Measurements from ENCODE around the gene RAB23. TPM values are rescaled to one million over a fixed set of nuclear protein-coding genes. Genes with fewer than 3 reads are reported as not detected.

The RAB23 gene
- total RNA-seq, 3 donors from 2014 or later: 1.5 to 2.2 (median 2.0) TPM

GRCh38 chr6:57217270-57217669 lies 4.8 kb downstream of the RAB23 start:
- peaks cover 18% of the 10 kb centered on the region for H3K4me1 Mint-ChIP-seq (ENCODE audit: low read depth)
- ATAC-seq: no peak
- H3K4me3 Mint-ChIP-seq: no peak overlapping the region
- H3K36me3 Mint-ChIP-seq (ENCODE audit: insufficient read depth): no peaks in the 10 kb centered on the region
- DNase-seq: no peak
- H3K9me3 Mint-ChIP-seq: peaks cover 6% of the 10 kb centered on the region
- peaks cover 8% of the 10 kb centered on the region for H3K27me3 Mint-ChIP-seq (ENCODE audit: low read depth)

GRCh38 chr6:57216235-57217101 lies 5.6 kb downstream of the RAB23 start:
- no peak overlapping the region for H3K4me3 Mint-ChIP-seq
- peaks cover 6% of the 10 kb centered on the region for H3K9me3 Mint-ChIP-seq
- peaks cover 5% of the 10 kb centered on the region for H3K27me3 Mint-ChIP-seq (ENCODE audit: low read depth)
- H3K36me3 Mint-ChIP-seq (ENCODE audit: insufficient read depth): no peaks in the 10 kb centered on the region
- ATAC-seq: no peak
- H3K4me1 Mint-ChIP-seq (ENCODE audit: low read depth): peaks cover 18% of the 10 kb centered on the region
- DNase-seq: no peak

GRCh38 chr6:57215260-57215659 lies 6.8 kb downstream of the RAB23 start:
- Mint-ChIP-seq H3K9me3 (peaks cover 6% of the 10 kb centered on the region), H3K27me3 (ENCODE audit: low read depth) (peaks cover 2% of the 10 kb centered on the region), H3K4me3 (no peak overlapping the region), H3K4me1 (ENCODE audit: low read depth) (peaks cover 16% of the 10 kb centered on the region), H3K36me3 (ENCODE audit: insufficient read depth) (no peaks in the 10 kb centered on the region)
- DNase-seq (no peak), ATAC-seq (no peak)

- peaks cover 3% of the 10 kb centered on the region for H3K9me3 Mint-ChIP-seq
- no peaks in the 10 kb centered on the region for H3K36me3 Mint-ChIP-seq (ENCODE audit: insufficient read depth)
- H3K4me3 Mint-ChIP-seq: no peak overlapping the region
- no peak for ATAC-seq
- DNase-seq: no peak
- no peaks in the 10 kb centered on the region for H3K27me3 Mint-ChIP-seq (ENCODE audit: low read depth)
- peaks cover 15% of the 10 kb centered on the region for H3K4me1 Mint-ChIP-seq (ENCODE audit: low read depth)
These were observed 12.0 kb downstream of the RAB23 start for GRCh38 chr6:57210060-57210459.

- DNase-seq (no peak), ATAC-seq (no peak)
- H3K9me3 Mint-ChIP-seq: no peaks in the 10 kb centered on the region
- no peak overlapping the region for H3K4me3 Mint-ChIP-seq
- no peaks in the 10 kb centered on the region for H3K36me3 Mint-ChIP-seq (ENCODE audit: insufficient read depth)
- peaks cover 5% of the 10 kb centered on the region for H3K4me1 Mint-ChIP-seq (ENCODE audit: low read depth)
- H3K27me3 Mint-ChIP-seq (ENCODE audit: low read depth): no peaks in the 10 kb centered on the region
These were observed 13.1 kb downstream of the RAB23 start for GRCh38 chr6:57209030-57209429.

- no peaks in the 10 kb centered on the region for H3K4me1 Mint-ChIP-seq (ENCODE audit: low read depth)
- H3K27me3 Mint-ChIP-seq (ENCODE audit: low read depth): no peaks in the 10 kb centered on the region
- DNase-seq (no peak), ATAC-seq (peak; percentile 62 to 71)
- no peaks in the 10 kb centered on the region for H3K9me3 Mint-ChIP-seq
- H3K4me3 Mint-ChIP-seq: no peak overlapping the region
- no peaks in the 10 kb centered on the region for H3K36me3 Mint-ChIP-seq (ENCODE audit: insufficient read depth)
These were observed 14.2 kb downstream of the RAB23 start for GRCh38 chr6:57207872-57208271.

GRCh38 chr6:57207141-57207540 lies 15.0 kb downstream of the RAB23 start:
- Mint-ChIP-seq H3K4me3 (no peak overlapping the region), H3K9me3 (no peaks in the 10 kb centered on the region), H3K4me1 (ENCODE audit: low read depth) (no peaks in the 10 kb centered on the region), H3K27me3 (ENCODE audit: low read depth) (no peaks in the 10 kb centered on the region), H3K36me3 (ENCODE audit: insufficient read depth) (no peaks in the 10 kb centered on the region)
- ATAC-seq: peak; percentile 46
- no peak for DNase-seq

GRCh38 chr6:57205550-57206328 lies 16.4 kb downstream of the RAB23 start:
- H3K27me3 Mint-ChIP-seq (ENCODE audit: low read depth): no peaks in the 10 kb centered on the region
- no peaks in the 10 kb centered on the region for H3K4me1 Mint-ChIP-seq (ENCODE audit: low read depth)
- H3K36me3 Mint-ChIP-seq (ENCODE audit: insufficient read depth): no peaks in the 10 kb centered on the region
- H3K9me3 Mint-ChIP-seq: no peaks in the 10 kb centered on the region
- H3K4me3 Mint-ChIP-seq: no peak overlapping the region
- ATAC-seq (no peak), DNase-seq (no peak)

- no peak for DNase-seq
- Mint-ChIP-seq H3K36me3 (ENCODE audit: insufficient read depth) (no peaks in the 10 kb centered on the region), H3K4me1 (ENCODE audit: low read depth) (no peaks in the 10 kb centered on the region), H3K4me3 (no peak overlapping the region), H3K27me3 (ENCODE audit: low read depth) (no peaks in the 10 kb centered on the region), H3K9me3 (no peaks in the 10 kb centered on the region)
- no peak for ATAC-seq
These were observed 20.4 kb downstream of the RAB23 start for GRCh38 chr6:57201718-57202117.

- Mint-ChIP-seq H3K27me3 (ENCODE audit: low read depth) (no peaks in the 10 kb centered on the region), H3K9me3 (no peaks in the 10 kb centered on the region), H3K4me3 (no peak overlapping the region), H3K4me1 (ENCODE audit: low read depth) (no peaks in the 10 kb centered on the region), H3K36me3 (ENCODE audit: insufficient read depth) (no peaks in the 10 kb centered on the region)
- no peak for DNase-seq
- ATAC-seq: no peak
These were observed 23.0 kb downstream of the RAB23 start for GRCh38 chr6:57198926-57199636.

GRCh38 chr6:57195457-57195856 lies 26.6 kb downstream of the RAB23 start:
- Mint-ChIP-seq H3K36me3 (ENCODE audit: insufficient read depth) (no peaks in the 10 kb centered on the region), H3K4me1 (ENCODE audit: low read depth) (no peaks in the 10 kb centered on the region)

GRCh38 chr6:57193177-57193576 lies 28.9 kb downstream of the RAB23 start:
- Mint-ChIP-seq H3K4me3 (no peak overlapping the region), H3K27me3 (ENCODE audit: low read depth) (no peaks in the 10 kb centered on the region), H3K4me1 (ENCODE audit: low read depth) (no peaks in the 10 kb centered on the region), H3K9me3 (no peaks in the 10 kb centered on the region), H3K36me3 (ENCODE audit: insufficient read depth) (no peaks in the 10 kb centered on the region)
- no peak for DNase-seq
- no peak for ATAC-seq

More at GRCh38 chr6:57195457-57195856, 26.6 kb downstream of the RAB23 start:
- ATAC-seq (no peak), DNase-seq (no peak)
- Mint-ChIP-seq H3K4me3 (no peak overlapping the region), H3K27me3 (ENCODE audit: low read depth) (no peaks in the 10 kb centered on the region), H3K9me3 (no peaks in the 10 kb centered on the region)

GRCh38 chr6:57190140-57190539 lies 32.0 kb downstream of the RAB23 start:
- no peak for ATAC-seq
- H3K9me3 Mint-ChIP-seq: no peaks in the 10 kb centered on the region
- H3K4me3 Mint-ChIP-seq: no peak overlapping the region
- DNase-seq: no peak
- peaks cover 8% of the 10 kb centered on the region for H3K36me3 Mint-ChIP-seq (ENCODE audit: insufficient read depth)
- H3K27me3 Mint-ChIP-seq (ENCODE audit: low read depth): no peaks in the 10 kb centered on the region
- no peaks in the 10 kb centered on the region for H3K4me1 Mint-ChIP-seq (ENCODE audit: low read depth)

- no peak overlapping the region for H3K4me3 Mint-ChIP-seq
- H3K27me3 Mint-ChIP-seq (ENCODE audit: low read depth): no peaks in the 10 kb centered on the region
- no peaks in the 10 kb centered on the region for H3K9me3 Mint-ChIP-seq
- ATAC-seq (no peak), DNase-seq (no peak)
- H3K4me1 Mint-ChIP-seq (ENCODE audit: low read depth): peaks cover 3% of the 10 kb centered on the region
- peaks cover 25% of the 10 kb centered on the region for H3K36me3 Mint-ChIP-seq (ENCODE audit: insufficient read depth)
These were observed 38.8 kb downstream of the RAB23 start for GRCh38 chr6:57183336-57183735.

Data from activated T-cell treated with anti-CD3 and anti-CD28 coated beads, Interleukin-2, amount 50 U/mL, for 4 hours (primary cell).